Transverse colon (tissue), 4 donors: Measurements from ENCODE around the gene PRLH. TPM values are rescaled to one million over a fixed set of nuclear protein-coding genes. Genes with fewer than 3 reads are reported as not detected.
A peak's percentile ranks its signal among the peaks of the same experiment; 100 is the strongest.

ENCODE experiments used
- DNase-seq: peaks from one replicate; pipeline ENCODE4 v3.0.0-alpha.2; 2019
- H3K27ac ChIP-seq, 4 donors: fragments of 200-600 bp; sonication (generic); 2 replicates each; pipeline ENCODE4 v1.5.1; 2016 to 2018; ENCODE audit warnings: inconsistent platforms in 4 of 4
- H3K27me3 ChIP-seq: fragments of 200-600 bp; sonication (generic); 2 replicates; pipeline ENCODE4 v1.5.1; 2017; ENCODE audit warnings: inconsistent platforms
- H3K36me3 ChIP-seq, 4 donors: fragments of 200-600 bp; sonication (generic); 2 replicates each; pipeline ENCODE4 v1.5.1; 2017 to 2019; ENCODE audit warnings: inconsistent platforms in 4 of 4
- H3K4me1 ChIP-seq, 4 donors: fragments of 200-600 bp; sonication (generic); 2 replicates each; pipeline ENCODE4 v1.5.1; 2017 to 2020; ENCODE audit warnings: inconsistent platforms in 4 of 4
- H3K4me3 ChIP-seq, 4 donors: fragments of 200-600 bp; sonication (generic); 1 replicate in 1 of 4; 2 replicates in 3 of 4; pipeline versions ENCODE4 v1.5.1 to v1.6.1; 2017 to 2019; ENCODE audit warnings: inconsistent platforms in 4 of 4
- H3K9me3 ChIP-seq, 2 donors: fragments of 200-600 bp; sonication (generic); 2 replicates each; pipeline ENCODE4 v1.5.1; 2017 to 2019; ENCODE audit warnings: inconsistent platforms in 2 of 2
- CTCF ChIP-seq, 5 experiments: fragments of 200-600 bp in 3 of 5; fragments of 450-650 bp in 2 of 5; sonication (generic) in 3 of 5; IDR thresholded peaks; 1 replicate in 2 of 5; 2 replicates in 3 of 5; pipeline ENCODE4 v1.5.1; 2016 to 2017; ENCODE audit warnings: antibody characterized with exemption in 5 of 5, inconsistent platforms in 3 of 5, mild to moderate bottlenecking in 2 of 5, moderate library complexity in 1 of 5
- EP300 ChIP-seq: sonication (generic); formaldehyde crosslinking; IDR thresholded peaks from one replicate; pipeline ENCODE4 v1.6.1; 2017; ENCODE audit warnings: antibody characterized with exemption, low read depth
- POLR2A ChIP-seq: fragments of 450-650 bp; IDR thresholded peaks from one replicate; pipeline ENCODE4 v1.6.1; 2016; ENCODE audit warnings: antibody characterized with exemption, mild to moderate bottlenecking, moderate library complexity
- POLR2AphosphoS5 ChIP-seq, 3 donors: sonication (generic); formaldehyde crosslinking; IDR thresholded peaks; one replicate each; pipeline ENCODE4 v1.6.1; 2016; ENCODE audit warnings: antibody characterized with exemption in 3 of 3
- WGBS, 2 donors: methylation state at CpG; one replicate each; pipeline ENCODE4 v1.1.5; 2018; ENCODE audit warnings: low coverage in 1 of 2; 5-methylcytosine and 5-hydroxymethylcytosine counted together
- in situ Hi-C, 4 donors: fragments of 200-750 bp; cut with MboI; loops; one replicate each; pipeline versions ENCODE4 v1.15.0 to v1.15.1; 2017; ENCODE audit warnings: low sequenced_read_pairs in 3 of 4, low pct_ligation_motif_present in 1 of 4, low pct_unique_long_range_greater_than_20kb in 1 of 4
- intact Hi-C: fragments of 100-400 bp; cut with DNase I; formaldehyde crosslinking; loops from one replicate; pipeline ENCODE4 v1.15.1; 2023; ENCODE audit warnings: low total_unique reads
- small RNA-seq, 4 donors: library from RNA; depleted of rRNA; stranded (forward); fragments of <200 nt; gene quantifications; one replicate each; pipeline ENCODE3, GENCODE V24; 2016
- total RNA-seq, 4 donors: library from RNA; depleted of rRNA; stranded (reverse); fragments of >200 nt; gene quantifications; one replicate each; pipeline ENCODE4 v1.1.0, GENCODE V29; 2016

PRLH gene
- total RNA-seq, 4 donors from 2014 or later, result not detected

GRCh38 chr2:237614151-237614720 is 47.9 kb downstream of the PRLH start:
- intact Hi-C loops (no loop called here), in situ Hi-C loops (no loop called here)
- TF ChIP-seq POLR2AphosphoS5 (IDR thresholded peaks at IDR 0.05) (no peak), EP300 (no peak), CTCF (IDR thresholded peaks at IDR 0.05) (no peak), POLR2A (no peak)
- 81 to 90% methylated on average over 3 to 9 of the region's 9 CpGs for WGBS, 2 donors
- no peak for DNase-seq
- Histone ChIP-seq H3K4me1 (peaks cover 6 to 24% (median 15%) of the 10 kb centered on the region in 4 donors), H3K4me3 (no peak overlapping the region), H3K27me3 (no peaks in the 10 kb centered on the region), H3K27ac (no peak overlapping the region), H3K9me3 (no peaks in the 10 kb centered on the region), H3K36me3 (no peaks in the 10 kb centered on the region)

- no peaks in the 10 kb centered on the region for H3K9me3 ChIP-seq
- DNase-seq, result no peak
- no peaks in the 10 kb centered on the region for H3K27me3 ChIP-seq
- TF ChIP-seq CTCF (IDR thresholded peaks at IDR 0.05), result no peak
- no peak for TF ChIP-seq EP300
- no peak for TF ChIP-seq POLR2A
- no peak for TF ChIP-seq POLR2AphosphoS5 (IDR thresholded peaks at IDR 0.05)
- 43 to 50% methylated on average over 2 to 4 of the region's 4 CpGs for WGBS, 2 donors
- in situ Hi-C loops, result no loop called here
- H3K27ac ChIP-seq, result peak overlapping the region; percentile 63 to 83 (median 76)
- intact Hi-C loops, result no loop called here
- no peaks in the 10 kb centered on the region for H3K36me3 ChIP-seq
- H3K4me1 ChIP-seq, result peaks cover 6 to 24% (median 15%) of the 10 kb centered on the region in 4 donors
- no peak overlapping the region for H3K4me3 ChIP-seq
Measured at GRCh38 chr2:237615631-237616249, 49.4 kb downstream of the PRLH start.

DNA sequence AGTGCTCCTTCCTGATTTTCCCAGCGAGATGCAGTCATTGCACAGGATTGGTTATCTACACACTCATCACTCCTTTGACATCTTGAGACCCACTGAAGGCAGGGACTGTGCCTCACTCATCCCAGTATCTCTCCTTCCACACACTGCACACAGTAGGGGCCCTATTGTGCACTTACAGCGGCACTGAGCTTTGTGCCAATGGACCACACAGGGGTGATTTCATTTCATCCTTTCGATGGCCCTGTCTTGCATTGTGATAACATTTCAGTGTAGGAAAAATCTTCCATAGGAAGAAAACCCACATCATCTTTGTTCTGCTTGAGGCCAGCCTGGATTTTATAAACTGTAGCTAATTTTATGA is 50.0 kb downstream of the PRLH start:
- Histone ChIP-seq H3K9me3 (no peaks in the 10 kb centered on the region), H3K27me3 (no peaks in the 10 kb centered on the region), H3K27ac (peak overlapping the region; percentile 63 to 83 (median 76)), H3K4me1 (peaks cover 6 to 24% (median 15%) of the 10 kb centered on the region in 4 donors), H3K36me3 (no peaks in the 10 kb centered on the region), H3K4me3 (no peak overlapping the region)
- WGBS, 2 donors, result 67 to 68% methylated on average over 1 to 3 of the region's 3 CpGs
- in situ Hi-C loops, result no loop called here
- no peak for TF ChIP-seq POLR2AphosphoS5 (IDR thresholded peaks at IDR 0.05)
- TF ChIP-seq CTCF (IDR thresholded peaks at IDR 0.05), result no peak
- TF ChIP-seq POLR2A, result no peak
- no peak for TF ChIP-seq EP300
- DNase-seq, result no peak
- intact Hi-C loops, result no loop called here

Small RNAs within 50 kb of the gene (small RNA-seq; reads per million reads assigned to genes)
- gene RNU6-1140P, result 0 to 0.12 (median 0) reads per million in 4 donors

Other genes with a start within 250 kb of the PRLH start
- 100 to 1,000 TPM in 1 of 4 donors, 10 to 100 TPM in 3; 68.1 to 261 (median 75.6) TPM for gene COL6A3, start 152.4 kb upstream of the PRLH start, total RNA-seq
- 100 to 1,000 TPM in 2 of 4 donors, 10 to 100 TPM in 2; 59.7 to 889 (median 182) TPM for gene MLPH, start 79.3 kb upstream of the PRLH start, total RNA-seq
- 100 to 1,000 TPM in 1 of 4 donors, 10 to 100 TPM in 3; 25.1 to 104 (median 65.6) TPM for gene RAB17, start 24.2 kb downstream of the PRLH start, total RNA-seq
- gene LRRFIP1, start 61.0 kb downstream of the PRLH start, total RNA-seq, result 100 to 1,000 TPM in 3 of 4 donors, 10 to 100 TPM in 1; 98.5 to 147 (median 122) TPM
- gene RBM44, start 232.2 kb downstream of the PRLH start, total RNA-seq, result 1 to 10 TPM in 1 of 4 donors, under 1 TPM in 2, not detected in 1; 0.27 to 1.2 (median 0.95) TPM